GM12874 (cell line): ENCODE data around the gene SPRY1.

Experiments used
- CTCF ChIP-seq: IDR thresholded peaks from 2 replicates; pipeline ENCODE4 v1.5.1; 2011; ENCODE audit warnings: low read depth, mild to moderate bottlenecking, control low read depth, low read length, moderate library complexity; ENCODE audit not compliant: insufficient read depth

The SPRY1 gene

GRCh38 chr4:123397144-123398065 lies 810 bp downstream of the SPRY1 start:
- no peak for TF ChIP-seq CTCF

GRCh38 chr4:123398066-123398852 lies 1.7 kb downstream of the SPRY1 start:
- TF ChIP-seq CTCF: peak; percentile 72

GRCh38 chr4:123398853-123399626 lies 2.4 kb downstream of the SPRY1 start:
- no peak for TF ChIP-seq CTCF

GRCh38 chr4:123399627-123400358 lies 3.2 kb downstream of the SPRY1 start:
- TF ChIP-seq CTCF: no peak

- no peak for TF ChIP-seq CTCF
Measured at GRCh38 chr4:123401271-123402120, 4.9 kb downstream of the SPRY1 start.

GRCh38 chr4:123402121-123402465 lies 5.5 kb downstream of the SPRY1 start:
- no peak for TF ChIP-seq CTCF
